ENCODE results near the gene ZNF674.

Gene ZNF674

GRCh38 chrX:46545111-46546005 is at the start of gene ZNF674:
Gene ZNF674, minus strand, starts transcription at chrX:46545421. Its CDS starts 3,334 bp downstream, at chrX:46542087.
- DNase-seq, result peak; percentile 70 to 87 (median 83)

- no peak for DNase-seq
Measured at GRCh38 chrX:46589977-46590723, 44.9 kb upstream of the ZNF674 start.

- DNase-seq, result peak in 2 of 4 experiments; percentile 7
Measured at GRCh38 chrX:46588263-46588662, 43.0 kb upstream of the ZNF674 start.

- no peak for DNase-seq
Measured at GRCh38 chrX:46587753-46588171, 42.5 kb upstream of the ZNF674 start.

DNA sequence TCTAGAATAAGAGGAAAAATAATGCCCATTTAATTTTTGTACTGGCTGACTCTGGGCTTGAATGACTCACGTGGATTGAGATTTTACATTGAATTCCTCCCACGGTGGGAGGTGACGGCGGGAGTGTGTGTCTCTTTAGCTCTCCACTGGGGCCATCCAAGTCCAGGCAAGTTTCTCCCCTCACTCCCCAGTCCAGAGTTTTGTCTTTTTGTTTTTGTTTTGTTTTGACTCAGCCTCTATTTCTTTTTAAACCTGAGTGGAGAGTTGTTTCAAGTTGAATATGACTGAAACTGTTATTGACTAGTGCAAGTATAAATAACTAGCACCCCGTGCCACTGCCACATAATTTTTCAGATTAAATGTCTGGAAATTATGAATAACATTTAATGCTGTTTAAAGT is 41.9 kb upstream of the ZNF674 start:
- no peak for DNase-seq

GRCh38 chrX:46584736-46585135 is 39.5 kb upstream of the ZNF674 start:
- DNase-seq, result no peak

DNA sequence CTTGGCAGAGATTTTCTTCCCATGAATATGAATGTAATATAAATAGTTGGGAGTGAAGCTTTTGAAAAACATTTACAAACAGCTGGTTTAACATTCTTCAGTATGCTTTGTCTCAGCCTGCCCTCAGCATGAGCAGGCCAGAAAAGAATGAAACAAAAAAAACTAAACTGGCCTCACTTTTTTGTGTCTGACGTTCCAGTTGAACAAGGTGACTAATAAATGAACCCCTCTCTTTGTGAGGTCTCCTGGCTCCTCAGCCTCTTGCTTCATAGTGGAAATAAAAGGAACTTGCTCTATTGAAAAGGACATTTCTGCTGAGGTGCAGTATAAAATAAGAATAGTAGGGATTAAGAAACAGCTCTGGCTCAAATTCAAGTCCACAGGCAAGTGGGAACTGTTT is 37.7 kb upstream of the ZNF674 start:
- DNase-seq, result no peak

DNA sequence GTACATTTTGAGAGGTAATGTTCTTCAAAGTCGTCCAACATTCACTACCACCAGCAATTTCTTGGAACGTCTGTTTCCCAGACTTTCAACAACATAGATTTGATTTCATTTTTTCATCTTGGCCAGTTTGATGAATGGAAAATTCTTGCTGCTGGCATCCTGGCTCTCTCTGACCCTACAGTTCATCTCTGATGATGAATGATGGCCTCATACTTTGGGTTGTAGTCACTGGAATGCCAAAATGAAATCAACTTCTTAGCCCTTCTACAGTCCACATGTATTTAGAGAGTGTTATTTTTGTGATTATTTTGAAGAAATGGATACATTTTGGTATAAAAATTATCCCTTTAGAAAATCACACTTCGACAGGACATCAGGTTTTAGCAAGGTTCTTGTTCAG is 37.1 kb upstream of the ZNF674 start:
- DNase-seq, result no peak

- DNase-seq, result no peak
Measured at GRCh38 chrX:46580613-46581012, 35.4 kb upstream of the ZNF674 start.

- DNase-seq, result no peak
Measured at GRCh38 chrX:46579250-46579649, 34.0 kb upstream of the ZNF674 start.

DNA sequence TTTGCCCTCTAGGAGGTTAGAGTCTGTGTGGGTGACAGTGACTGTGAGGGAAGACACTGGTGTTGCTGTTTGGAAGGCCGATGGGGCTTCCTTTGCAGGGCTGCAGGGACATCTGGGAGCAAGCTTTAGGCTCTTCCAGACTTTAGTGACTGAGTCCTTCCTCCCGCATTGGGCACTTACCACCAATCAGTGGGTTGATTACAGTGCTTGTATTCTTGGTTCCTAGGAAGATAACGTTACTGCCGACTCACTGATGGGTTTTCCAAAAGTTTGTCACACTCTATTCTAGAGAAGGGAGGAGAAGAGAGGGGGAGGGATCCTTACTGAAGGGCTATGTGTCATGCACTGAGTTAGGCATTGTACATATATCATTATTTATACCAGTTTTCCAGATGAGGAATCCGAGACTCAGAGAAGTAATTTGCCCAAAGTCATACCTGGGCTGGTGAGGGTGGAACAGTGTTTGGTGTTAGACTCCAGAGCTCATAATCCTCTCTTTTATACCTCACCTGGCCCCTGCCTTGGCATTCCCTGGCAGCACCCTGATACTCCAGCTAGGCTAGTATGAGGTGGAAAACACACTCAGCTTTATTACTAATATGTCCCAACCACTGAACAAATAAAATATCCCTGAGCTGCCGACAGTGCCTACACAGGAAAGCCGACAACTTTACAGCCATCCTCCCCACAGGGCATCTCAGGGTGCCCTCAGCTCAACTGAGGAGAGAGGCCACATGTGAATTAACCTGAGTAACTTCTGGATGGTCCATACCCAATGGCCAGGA is 32.2 kb upstream of the ZNF674 start:
- no peak for DNase-seq

GRCh38 chrX:46576458-46576857 is 31.2 kb upstream of the ZNF674 start:
- no peak for DNase-seq

DNA sequence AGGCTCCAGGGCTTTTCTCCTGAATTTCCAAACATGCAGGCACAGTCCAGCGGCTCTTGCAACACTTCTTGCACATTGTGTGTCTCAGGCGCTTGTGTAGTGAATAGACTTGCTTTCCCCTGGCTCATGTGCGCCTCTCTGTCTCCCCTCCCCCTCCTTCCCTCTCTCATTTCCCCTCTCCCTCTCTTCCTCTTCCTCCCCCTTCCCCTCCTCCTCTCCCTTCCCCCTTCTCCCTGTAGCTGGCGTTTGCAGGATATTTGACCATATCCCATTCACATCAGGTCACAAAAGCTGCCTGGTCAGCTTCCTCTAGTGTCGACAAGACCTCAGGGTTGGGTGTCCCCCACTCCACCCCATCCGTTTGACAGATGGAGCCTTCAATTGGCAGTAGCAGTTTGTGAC is 30.8 kb upstream of the ZNF674 start:
- no peak for DNase-seq

DNA sequence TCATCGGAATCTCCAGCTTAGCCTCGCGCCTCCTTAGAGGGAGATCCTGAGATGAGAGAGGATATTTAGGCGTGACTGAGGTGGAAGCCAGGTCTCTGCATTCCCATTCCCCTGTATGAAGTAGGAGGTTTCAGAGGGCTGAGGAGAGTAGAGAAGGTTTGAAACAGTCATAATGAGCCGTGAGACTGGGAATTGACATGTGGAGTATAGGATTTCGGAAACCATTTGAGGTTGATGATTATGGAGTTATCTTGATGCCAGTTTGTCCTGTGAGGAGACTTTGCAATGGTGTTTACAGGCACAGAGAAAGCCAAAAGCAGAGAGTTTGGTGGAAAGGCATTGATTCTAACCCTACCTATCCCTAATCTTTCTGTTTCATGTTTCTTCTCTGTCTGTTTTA is 30.4 kb upstream of the ZNF674 start:
- DNase-seq, result no peak

GRCh38 chrX:46574774-46575381 is 29.7 kb upstream of the ZNF674 start:
- peak in 3 of 4 experiments; percentile 2 to 30 (median 14) for DNase-seq

DNA sequence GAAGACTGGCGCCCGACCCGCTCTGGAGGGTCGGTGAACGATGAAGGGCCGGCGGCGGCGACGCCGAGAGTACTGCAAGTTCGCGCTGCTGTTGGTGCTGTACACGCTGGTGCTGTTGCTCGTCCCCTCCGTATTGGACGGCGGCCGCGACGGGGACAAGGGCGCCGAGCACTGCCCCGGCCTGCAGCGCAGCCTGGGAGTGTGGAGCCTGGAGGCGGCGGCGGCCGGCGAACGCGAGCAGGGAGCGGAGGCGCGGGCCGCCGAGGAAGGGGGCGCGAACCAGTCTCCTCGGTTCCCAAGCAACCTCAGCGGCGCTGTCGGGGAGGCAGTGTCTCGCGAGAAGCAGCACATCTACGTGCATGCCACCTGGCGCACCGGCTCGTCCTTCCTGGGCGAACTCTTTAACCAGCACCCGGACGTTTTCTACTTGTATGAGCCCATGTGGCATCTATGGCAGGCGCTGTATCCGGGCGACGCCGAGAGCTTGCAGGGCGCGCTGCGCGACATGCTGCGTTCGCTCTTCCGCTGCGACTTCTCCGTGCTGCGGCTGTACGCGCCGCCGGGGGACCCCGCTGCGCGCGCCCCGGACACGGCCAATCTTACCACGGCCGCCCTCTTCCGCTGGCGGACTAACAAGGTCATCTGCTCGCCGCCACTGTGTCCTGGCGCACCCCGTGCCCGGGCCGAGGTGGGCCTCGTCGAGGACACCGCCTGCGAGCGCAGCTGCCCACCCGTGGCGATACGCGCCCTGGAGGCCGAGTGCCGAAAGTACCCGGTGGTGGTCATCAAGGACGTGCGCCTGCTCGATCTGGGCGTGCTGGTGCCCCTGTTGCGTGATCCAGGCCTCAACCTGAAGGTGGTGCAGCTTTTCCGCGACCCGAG is 28.9 kb upstream of the ZNF674 start:
- DNase-seq, result peak; percentile 2 to 55 (median 20)

DNA sequence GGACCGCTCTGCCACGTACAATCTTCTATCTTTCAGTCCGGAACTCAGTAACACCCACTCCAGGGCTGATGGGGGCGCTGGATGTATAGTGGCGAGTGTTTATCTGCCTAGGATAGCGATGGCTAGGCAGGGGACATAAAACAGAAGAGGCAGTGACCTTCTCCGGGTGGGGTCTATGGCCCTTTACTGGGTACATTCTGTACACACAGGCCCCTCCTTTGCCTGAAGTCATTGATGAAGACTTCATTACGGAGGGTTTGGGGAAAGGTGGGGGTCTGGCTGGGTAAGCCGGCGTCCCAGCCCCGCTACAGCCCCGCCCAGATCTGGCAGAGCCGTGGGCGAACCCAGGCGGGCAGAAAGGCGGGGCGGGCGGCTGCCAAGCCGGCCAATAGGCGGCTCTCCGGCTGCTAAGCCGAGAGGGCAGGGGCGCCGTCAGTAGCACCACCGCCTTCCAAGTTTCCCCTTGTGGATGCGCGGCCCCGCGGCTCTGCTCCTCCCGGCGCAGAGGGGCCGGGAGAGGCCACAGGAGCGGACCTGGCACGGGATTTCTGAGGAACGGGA is 28.2 kb upstream of the ZNF674 start, which contains the start of gene CHST7:
Gene CHST7 (plus strand): TSS at position 435 of the 561 bp plus-strand sequence. CDS start 167 bp downstream, outside the sequence.
- peak in 3 of 4 experiments; percentile 2 to 42 (median 6) for DNase-seq

GRCh38 chrX:46572340-46572936 is 27.2 kb upstream of the ZNF674 start:
- no peak for DNase-seq

GRCh38 chrX:46571423-46572339 is 26.5 kb upstream of the ZNF674 start:
- DNase-seq, result no peak

GRCh38 chrX:46569621-46570020 is 24.4 kb upstream of the ZNF674 start:
- DNase-seq, result no peak
